GM12801 (cell line): ENCODE results near the gene CEP63.

ENCODE experiments used
- TF ChIP-seq, protein P1 (sequence below): IDR thresholded peaks from one replicate; pipeline ENCODE4 v1.5.1; 2011; ENCODE audit warnings: control low read depth; ENCODE audit not compliant: insufficient read length; ENCODE audit errors: extremely low read depth

The CEP63 gene

GRCh38 chr3:134598763-134599545, 113.1 kb downstream of the CEP63 start:
- TF ChIP-seq, protein P1, sequence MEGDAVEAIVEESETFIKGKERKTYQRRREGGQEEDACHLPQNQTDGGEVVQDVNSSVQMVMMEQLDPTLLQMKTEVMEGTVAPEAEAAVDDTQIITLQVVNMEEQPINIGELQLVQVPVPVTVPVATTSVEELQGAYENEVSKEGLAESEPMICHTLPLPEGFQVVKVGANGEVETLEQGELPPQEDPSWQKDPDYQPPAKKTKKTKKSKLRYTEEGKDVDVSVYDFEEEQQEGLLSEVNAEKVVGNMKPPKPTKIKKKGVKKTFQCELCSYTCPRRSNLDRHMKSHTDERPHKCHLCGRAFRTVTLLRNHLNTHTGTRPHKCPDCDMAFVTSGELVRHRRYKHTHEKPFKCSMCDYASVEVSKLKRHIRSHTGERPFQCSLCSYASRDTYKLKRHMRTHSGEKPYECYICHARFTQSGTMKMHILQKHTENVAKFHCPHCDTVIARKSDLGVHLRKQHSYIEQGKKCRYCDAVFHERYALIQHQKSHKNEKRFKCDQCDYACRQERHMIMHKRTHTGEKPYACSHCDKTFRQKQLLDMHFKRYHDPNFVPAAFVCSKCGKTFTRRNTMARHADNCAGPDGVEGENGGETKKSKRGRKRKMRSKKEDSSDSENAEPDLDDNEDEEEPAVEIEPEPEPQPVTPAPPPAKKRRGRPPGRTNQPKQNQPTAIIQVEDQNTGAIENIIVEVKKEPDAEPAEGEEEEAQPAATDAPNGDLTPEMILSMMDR = no peak

DNA sequence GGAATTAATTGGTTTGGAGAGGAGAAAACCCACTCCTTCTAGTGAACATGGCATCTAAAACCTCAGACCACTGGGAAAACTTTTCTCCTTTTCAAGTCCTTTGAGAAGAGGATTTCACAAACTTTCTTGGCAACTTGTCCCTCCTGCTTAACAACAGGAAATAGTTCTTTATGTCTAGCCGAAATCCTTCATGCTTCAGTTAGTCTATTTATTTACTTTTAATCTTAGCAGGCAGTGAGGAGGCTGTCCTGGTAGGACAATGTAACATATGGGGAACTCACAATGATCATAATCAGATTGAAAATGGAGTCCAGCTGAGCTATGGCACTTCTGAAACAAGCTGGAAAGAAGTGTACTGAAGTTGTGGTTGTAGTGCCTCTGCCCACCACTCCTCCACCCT, 114.3 kb downstream of the CEP63 start:
- TF ChIP-seq, protein P1 = no peak

DNA sequence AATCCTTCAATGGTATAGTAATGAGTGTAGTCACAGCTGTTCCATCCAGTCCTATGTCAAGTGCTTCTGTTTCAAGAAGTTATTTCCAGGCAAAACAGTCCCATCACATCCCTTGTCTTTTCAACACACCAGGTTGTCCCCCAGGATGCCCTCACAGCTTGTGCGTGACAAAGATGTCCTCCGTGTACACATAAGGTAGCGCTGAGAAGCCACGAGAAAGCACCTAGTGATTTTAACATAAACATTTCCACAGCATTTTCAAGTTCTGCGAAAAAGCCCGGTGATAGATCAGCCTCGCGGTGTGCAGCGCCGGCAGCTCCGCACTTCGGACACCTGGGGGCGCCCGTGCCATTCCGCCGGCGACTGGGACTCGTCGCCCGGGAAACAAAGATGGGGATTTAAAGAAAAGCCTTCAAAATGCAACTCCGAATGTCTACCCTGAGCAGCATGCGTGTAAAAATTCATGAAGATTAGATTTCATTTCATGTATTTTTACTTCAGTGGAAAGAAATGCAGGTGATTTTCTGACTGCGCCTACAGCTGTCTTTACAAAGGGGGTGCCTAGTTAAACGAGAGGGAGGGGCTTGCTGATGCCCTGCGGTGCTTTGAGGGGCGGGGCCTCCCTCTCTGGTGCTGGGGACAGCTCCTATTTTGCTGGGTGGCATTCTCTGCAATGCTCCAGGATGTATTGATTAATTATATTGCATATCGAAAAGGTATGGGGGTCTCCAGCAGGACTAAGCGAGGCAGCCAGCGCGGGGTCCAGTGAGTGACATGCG, 115.0 kb downstream of the CEP63 start:
- TF ChIP-seq, protein P1 = no peak

DNA sequence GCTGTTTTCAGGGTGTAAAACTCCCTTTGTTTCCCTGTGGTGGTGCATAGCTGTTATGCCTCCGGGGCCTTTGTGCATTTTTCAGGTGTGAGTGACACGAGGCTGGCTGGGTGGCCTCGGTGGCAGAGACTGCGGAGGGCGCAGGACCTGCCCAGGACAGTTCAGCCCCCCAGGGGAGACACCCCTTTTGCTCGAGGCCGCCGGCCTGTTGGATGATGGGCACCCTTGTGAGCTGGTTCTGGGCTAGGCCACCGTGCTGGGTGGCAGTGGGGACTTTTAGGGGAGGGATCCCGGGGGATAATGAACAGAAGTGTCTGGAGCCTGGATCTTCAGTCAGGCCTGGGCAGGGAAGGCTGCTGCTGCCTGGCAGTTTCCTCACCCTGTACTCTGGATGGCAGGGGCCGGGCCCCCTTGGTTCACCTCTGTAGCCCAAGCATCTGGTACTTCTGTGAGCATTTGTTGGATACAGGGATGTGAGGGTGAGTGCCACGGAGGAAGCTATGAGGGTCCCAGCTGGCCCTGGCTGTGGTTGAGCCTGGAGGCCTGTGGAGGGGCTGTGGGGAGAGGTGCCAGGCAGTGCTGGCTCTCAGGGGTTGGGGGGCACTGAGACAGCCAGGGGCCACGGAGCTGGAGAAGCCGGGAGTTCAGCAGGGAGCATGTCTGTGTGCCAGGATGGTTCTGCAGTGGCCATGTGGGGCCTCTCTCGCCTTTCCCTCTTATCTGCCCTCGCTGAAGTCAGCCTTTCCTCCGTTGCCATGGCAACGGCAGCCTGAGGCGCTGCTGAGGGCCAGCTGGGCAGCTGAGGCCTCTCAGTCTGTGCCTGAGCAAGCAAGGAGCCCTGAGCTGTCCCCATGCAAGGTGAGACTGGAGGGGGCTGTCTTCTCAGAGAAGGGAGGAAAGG, 115.9 kb downstream of the CEP63 start:
- TF ChIP-seq, protein P1 = no peak

DNA sequence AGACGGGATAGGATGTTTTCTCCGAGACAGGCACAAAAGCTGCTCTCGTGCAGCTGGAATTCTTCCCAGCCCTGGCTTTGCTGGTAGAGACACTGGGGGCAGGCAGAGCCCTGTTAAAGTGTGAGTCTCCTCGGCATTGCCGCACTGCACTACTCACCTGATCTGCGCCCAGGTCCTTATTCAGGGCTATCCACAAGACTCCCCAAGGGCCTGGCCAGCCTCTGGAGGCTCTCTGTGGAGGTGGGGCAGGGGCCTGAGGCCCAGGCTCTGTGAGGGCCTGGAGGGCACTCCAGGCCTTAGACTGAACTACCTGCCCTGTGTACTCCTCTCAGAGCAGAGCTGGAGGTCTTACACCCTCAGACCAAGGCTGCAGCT, 116.6 kb downstream of the CEP63 start:
- TF ChIP-seq, protein P1 = no peak

GRCh38 chr3:134603480-134603879, 117.6 kb downstream of the CEP63 start:
- TF ChIP-seq, protein P1 = no peak

DNA sequence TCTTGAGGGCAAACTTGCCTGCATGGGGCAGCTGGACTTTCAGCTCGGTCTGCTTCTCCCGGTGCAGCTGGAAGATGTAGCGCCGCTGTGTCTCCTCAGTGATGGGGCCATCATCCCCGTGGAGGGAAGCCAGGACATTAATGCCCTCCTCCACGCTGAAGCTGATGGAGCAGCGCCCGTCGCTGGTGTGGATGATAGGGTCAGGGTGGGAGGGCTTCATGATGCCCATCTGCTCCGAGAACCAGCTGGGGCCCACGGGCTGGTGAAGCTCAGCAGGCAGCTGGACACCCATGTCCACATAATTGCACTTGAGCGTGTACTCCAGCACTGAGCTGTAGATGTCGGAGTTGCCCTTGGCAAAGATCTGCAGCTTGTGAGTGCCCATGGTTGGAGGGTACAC, 118.1 kb downstream of the CEP63 start:
- TF ChIP-seq, protein P1 = no peak
